Thyroid gland (tissue), 4 donors: ENCODE results near the gene CHRD.

ENCODE experiments used
- CTCF ChIP-seq, 6 experiments: fragments of 200-600 bp in 3 of 6; fragments of 450-650 bp in 3 of 6; sonication (generic) in 3 of 6; IDR thresholded peaks; one replicate each; pipeline ENCODE4 v1.5.1; 2016 to 2019; ENCODE audit warnings: antibody characterized with exemption in 6 of 6, mild to moderate bottlenecking in 2 of 6, inconsistent platforms in 1 of 6, moderate library complexity in 1 of 6
- POLR2A ChIP-seq, 2 donors: fragments of 450-650 bp; IDR thresholded peaks; one replicate each; pipeline ENCODE4 v1.6.1; 2017; ENCODE audit warnings: antibody characterized with exemption in 2 of 2, mild to moderate bottlenecking in 2 of 2, moderate library complexity in 1 of 2

- TF ChIP-seq POLR2A (IDR thresholded peaks at IDR 0.05), result no peak
- TF ChIP-seq CTCF (IDR thresholded peaks at IDR 0.05), result peak; percentile 78 to 97 (median 96)
These were observed 8.3 kb upstream of the CHRD start for GRCh38 chr3:184371570-184372018.
